Stomach smooth muscle (tissue), 2 donors: ENCODE data around the gene NOS3.

Source experiments
- H3K27ac ChIP-seq: one replicate; pipeline ENCODE4 v1.7.0; 2013; ENCODE audit warnings: mild to moderate bottlenecking, low read length, inconsistent platforms
- H3K27me3 ChIP-seq, 2 donors: one replicate each; pipeline ENCODE4 v1.7.0; 2013; ENCODE audit warnings: low read length in 2 of 2; ENCODE audit not compliant: insufficient read depth in 2 of 2, control insufficient read depth in 1 of 2
- H3K36me3 ChIP-seq, 2 donors: one replicate each; pipeline ENCODE4 v1.7.0; 2013; ENCODE audit warnings: low read length in 2 of 2; ENCODE audit not compliant: control insufficient read depth in 2 of 2, insufficient read depth in 2 of 2
- H3K4me1 ChIP-seq: one replicate; pipeline ENCODE4 v1.7.0; 2013; ENCODE audit warnings: low read length; ENCODE audit not compliant: control insufficient read depth, insufficient read depth
- H3K4me3 ChIP-seq, 2 donors: one replicate each; pipeline ENCODE4 v1.7.0; 2013; ENCODE audit warnings: low read length in 2 of 2
- H3K9ac ChIP-seq, 2 donors: one replicate each; pipeline ENCODE4 v1.7.0; 2013; ENCODE audit warnings: low read length in 2 of 2, mild to moderate bottlenecking in 1 of 2
- H3K9me3 ChIP-seq, 2 donors: one replicate each; pipeline ENCODE4 v1.7.0; 2013; ENCODE audit warnings: low read length in 2 of 2; ENCODE audit not compliant: control insufficient read depth in 2 of 2
- donor health status: healthy.
- donor health status: Pancreatic carcinoma.

NOS3 gene

DNA sequence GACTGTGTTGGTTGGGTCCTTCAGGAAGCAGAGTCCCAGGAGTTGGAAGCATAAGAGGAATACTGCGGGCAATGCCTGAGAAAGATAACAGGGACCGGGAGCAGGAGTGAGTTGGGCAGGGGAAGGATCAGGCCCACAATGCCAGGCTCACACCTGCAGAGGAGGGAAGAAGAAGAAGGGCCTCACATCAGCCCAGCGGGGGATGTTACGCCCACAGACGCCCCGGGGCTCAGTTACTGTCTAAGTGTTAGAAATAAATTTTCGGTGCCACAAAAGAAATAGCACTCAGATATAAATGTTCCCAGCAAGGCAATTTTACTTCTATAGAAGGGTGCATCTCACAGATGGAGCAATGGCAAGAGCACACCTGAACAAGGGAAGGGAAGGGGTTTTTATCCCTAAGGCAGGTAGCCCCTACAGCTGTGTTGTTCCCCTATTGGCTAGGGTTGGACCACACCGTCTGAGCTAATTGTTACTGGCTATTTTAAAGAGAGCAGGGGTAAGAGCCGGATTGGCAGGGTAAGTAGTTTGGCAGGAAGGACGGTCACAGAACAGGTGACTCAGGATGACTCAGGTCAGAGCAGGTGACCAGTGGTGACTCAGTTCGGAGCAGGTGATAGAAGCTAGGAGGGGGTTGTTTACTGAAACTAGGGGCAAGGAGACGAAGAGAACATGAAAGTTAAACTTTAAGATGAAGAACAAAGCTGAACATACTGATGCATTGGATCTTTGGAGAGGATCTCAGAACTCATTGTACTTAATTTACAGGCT, at the start of gene NOS3:
Gene NOS3 (plus strand): TSS at position 602 of the 771 bp plus-strand sequence. CDS start 2,787 bp downstream, outside the sequence.
- H3K27me3 ChIP-seq: no peaks in the 10 kb centered on the region
- H3K36me3 ChIP-seq: no peaks in the 10 kb centered on the region
- H3K4me1 ChIP-seq: peaks cover 26% of the 10 kb centered on the region
- H3K4me3 ChIP-seq: no peak within 1 kb of the TSS
- H3K9ac ChIP-seq: no peak within 1 kb of the TSS
- H3K27ac ChIP-seq: peak within 1 kb of the TSS; percentile 32
- H3K9me3 ChIP-seq: no peaks in the 10 kb centered on the region

DNA sequence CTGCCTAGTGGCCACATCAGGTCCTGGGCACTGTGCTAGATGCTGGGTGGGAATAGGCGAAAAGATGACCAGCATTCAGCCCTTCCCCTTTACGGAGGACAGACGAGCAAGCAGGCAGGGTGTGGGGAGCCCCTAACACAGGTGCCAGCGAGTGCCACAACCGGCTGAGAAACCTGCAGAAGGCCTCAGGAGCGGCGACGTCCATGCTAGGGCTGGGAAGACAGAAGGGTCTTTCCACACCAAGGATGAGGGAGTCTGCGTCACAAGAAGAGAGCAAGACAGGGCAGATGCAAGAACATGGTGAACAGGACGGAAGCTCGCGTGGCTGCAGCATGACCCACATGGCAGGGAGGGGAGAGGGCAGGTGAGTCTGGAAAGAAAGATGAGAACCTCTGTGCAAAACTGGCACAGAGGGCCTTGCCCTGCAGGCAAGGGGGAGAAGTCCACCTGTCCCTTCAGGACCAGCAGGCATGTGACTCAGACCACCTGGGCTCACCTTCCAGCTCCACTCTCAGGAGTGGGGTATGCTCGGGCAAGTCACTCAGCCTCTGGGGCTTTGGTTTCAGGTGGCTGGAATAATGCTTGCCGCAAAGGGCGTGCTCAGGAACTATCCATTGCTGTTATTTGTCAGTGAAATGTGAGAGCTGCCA, 49.3 kb upstream of the NOS3 start:
- Histone ChIP-seq H3K9ac (no peak overlapping the region), H3K27ac (peak overlapping the region; percentile 53), H3K4me1 (peaks cover 56% of the 10 kb centered on the region), H3K9me3 (no peaks in the 10 kb centered on the region), H3K4me3 (no peak overlapping the region), H3K36me3 (peaks cover 2 to 4% of the 10 kb centered on the region in 2 donors), H3K27me3 (no peaks in the 10 kb centered on the region)

DNA sequence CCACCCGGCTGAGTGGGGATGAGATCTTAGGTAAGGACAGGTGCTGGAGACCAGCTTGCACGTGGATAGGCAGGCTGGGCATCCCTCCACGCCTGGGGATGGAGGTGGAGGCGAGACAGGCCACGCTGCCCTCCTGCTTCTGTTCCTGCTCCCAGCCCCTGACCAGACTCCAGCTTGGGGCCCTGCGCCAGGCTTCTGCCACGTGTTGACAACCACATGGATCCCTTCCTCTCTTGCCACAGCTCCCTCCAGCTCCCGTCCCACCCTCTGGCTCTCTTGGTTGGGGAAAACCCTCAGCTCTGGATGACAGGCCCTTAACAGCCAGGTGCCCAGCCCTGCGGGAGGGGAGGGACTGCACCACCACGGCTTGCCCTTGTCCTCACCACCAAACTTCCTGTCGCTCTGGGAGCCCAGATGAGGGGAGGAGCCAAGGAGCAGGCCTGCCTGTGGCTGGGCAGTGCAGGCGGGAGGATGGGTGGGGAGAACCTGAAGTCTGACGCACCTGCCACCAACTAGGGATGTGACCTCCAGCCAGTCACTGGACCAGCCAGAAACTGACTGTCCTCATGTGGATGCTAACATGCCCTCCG, 48.7 kb upstream of the NOS3 start:
- Histone ChIP-seq H3K9ac (no peak overlapping the region), H3K4me3 (no peak overlapping the region), H3K4me1 (peaks cover 59% of the 10 kb centered on the region), H3K36me3 (peaks cover 2 to 4% of the 10 kb centered on the region in 2 donors), H3K27ac (peak overlapping the region; percentile 53), H3K27me3 (no peaks in the 10 kb centered on the region), H3K9me3 (no peaks in the 10 kb centered on the region)

DNA sequence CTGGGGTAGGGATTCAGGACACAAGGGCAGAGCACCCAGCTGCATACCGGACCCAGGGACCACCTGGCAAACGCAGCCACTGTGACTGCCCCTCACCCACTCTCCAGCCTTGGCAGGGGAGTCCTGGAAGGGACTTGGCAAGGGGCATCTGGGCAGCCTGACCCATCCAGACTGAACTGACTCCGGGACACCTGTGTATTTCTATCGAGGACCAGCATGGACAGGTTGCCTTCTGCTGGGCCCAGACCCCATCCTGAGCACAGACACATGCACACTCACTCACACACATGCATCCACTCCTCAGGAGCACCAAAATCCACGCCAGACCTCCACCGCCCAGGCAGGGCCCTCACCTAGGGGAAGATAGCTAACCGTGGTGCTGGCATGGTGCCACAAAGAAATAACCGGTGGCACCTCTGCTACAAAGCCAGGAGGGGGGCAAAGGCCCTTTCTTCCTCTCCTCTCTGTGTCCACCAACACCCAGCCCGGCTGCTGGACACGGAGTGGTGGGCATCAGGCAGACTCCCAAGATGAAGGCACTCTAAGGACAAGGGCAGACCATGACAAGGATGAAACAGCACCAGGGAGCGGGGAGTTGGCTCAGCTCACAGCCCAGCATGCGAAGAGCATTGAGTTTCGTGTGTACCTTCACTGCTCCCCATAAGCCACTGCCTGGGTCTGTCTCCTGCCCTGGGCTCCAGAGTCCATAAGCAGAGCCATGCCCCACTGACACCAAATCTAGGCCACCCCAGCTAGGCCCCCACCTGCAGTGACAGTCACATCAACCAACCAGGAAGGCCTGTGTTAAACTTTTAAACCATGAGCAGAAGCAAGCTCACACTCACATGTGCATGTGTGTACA, 48.0 kb upstream of the NOS3 start:
- H3K27me3 ChIP-seq: no peaks in the 10 kb centered on the region
- H3K36me3 ChIP-seq: peaks cover 2 to 4% of the 10 kb centered on the region in 2 donors
- H3K4me3 ChIP-seq: no peak overlapping the region
- no peaks in the 10 kb centered on the region for H3K9me3 ChIP-seq
- H3K4me1 ChIP-seq: peaks cover 58% of the 10 kb centered on the region
- peak overlapping the region; percentile 53 for H3K27ac ChIP-seq
- H3K9ac ChIP-seq: peak overlapping the region in 1 of 2 donors; percentile 13

DNA sequence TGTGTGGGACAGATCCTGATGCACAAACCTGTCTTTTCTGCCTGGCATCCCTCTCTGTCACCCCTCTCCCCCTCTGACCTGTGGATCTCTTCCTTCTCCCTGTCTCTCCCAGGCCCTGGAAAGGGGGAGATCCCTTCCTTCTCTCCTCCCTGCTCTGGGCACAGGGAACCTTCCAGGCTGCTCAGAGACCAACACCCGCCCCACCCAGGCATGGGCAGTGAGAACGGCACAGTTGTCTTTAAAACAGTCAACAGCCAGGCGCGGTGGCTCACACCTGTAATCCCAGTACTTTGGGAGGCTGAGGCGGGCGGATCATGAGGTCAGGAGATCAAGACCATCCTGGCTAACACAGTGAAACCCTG, 47.4 kb upstream of the NOS3 start:
- H3K27ac ChIP-seq: peak overlapping the region; percentile 53
- H3K27me3 ChIP-seq: no peaks in the 10 kb centered on the region
- H3K4me1 ChIP-seq: peaks cover 55% of the 10 kb centered on the region
- H3K9me3 ChIP-seq: no peaks in the 10 kb centered on the region
- H3K9ac ChIP-seq: peak overlapping the region in 1 of 2 donors; percentile 13
- peaks cover 2 to 4% of the 10 kb centered on the region in 2 donors for H3K36me3 ChIP-seq
- no peak overlapping the region for H3K4me3 ChIP-seq

DNA sequence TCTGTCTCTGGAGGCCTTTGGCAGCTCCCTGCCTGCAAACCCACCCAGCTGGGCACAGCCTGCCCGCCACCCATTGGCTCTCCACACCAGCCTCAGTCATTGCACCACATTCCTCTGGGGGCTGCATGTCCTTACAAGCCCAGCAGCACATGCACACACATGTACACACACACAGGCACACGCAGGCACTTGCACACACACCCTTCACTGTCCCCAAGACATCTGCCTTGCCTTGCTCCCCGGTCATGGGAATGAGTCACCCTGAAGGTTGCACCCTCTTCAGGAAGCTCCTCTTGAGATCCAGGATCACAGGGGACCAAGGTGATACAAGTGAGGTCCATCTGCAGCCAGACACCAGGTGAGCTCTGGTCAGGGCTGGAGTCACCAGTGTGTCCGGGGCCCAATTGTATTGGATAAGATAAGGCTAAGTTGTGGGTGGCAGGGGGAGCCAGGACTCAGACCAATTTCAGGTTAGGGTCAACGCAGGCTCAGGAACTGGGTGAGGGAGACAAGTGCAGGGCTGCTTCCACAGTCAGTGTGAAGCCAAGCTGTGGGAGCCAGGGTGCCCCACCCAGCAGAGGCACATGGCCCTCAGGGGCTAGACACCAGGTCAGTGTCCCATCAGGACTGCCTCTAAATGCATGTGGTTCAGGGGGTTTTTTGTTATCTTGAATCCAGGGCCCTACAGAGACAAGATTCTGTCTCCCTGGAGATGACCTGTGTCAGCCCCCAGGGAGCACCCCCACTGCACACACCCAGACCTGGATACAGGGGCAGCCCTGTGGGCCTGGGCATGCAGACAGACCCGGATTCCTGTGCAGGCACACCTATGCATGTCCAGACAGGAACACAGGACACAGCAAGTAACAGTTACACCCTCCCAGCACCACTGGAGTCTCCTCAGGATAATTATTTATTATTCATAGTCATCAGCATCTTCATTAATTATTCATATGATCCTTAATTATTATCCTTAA, 46.5 kb upstream of the NOS3 start:
- peaks cover 4 to 6% of the 10 kb centered on the region in 2 donors for H3K36me3 ChIP-seq
- H3K9ac ChIP-seq: no peak overlapping the region
- peak overlapping the region; percentile 96 for H3K27ac ChIP-seq
- no peaks in the 10 kb centered on the region for H3K9me3 ChIP-seq
- no peak overlapping the region for H3K4me3 ChIP-seq
- no peaks in the 10 kb centered on the region for H3K27me3 ChIP-seq
- H3K4me1 ChIP-seq: peaks cover 53% of the 10 kb centered on the region

DNA sequence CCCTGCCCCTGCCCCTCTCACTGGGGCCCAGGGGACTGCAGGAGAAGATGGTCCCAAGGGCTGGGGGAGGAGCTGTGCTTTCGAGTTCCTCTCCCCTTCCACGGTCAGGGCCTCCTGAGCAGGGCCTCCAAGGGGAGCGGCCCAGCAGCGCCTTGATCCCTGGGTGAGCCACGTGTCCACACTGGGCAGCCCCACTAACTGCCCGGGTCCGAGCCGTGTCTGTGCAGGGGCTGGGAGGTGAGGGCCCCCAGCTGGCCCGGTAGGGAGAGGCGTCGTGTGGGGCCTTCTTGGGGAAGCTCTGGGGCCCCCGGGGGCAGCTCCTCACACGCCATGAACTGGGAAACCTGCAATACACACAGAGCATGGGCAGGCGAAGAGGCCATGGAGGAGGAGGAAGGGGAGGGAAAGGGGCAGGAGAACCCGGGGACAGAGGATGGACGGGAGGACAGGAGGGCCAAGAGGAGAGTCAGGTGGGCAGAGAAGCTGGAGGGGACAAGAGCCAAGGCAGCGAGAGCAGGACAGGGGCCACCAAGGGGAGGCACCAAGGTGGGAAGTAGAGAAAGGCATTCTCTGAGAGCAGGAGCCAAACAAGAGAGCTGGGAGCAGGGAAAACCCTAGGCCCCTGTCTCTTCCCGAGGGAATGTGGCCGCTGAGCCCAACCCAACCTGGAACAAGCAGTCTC, 45.5 kb upstream of the NOS3 start:
- peaks cover 59% of the 10 kb centered on the region for H3K4me1 ChIP-seq
- no peaks in the 10 kb centered on the region for H3K9me3 ChIP-seq
- H3K27ac ChIP-seq: peak overlapping the region; percentile 96
- H3K9ac ChIP-seq: peak overlapping the region; percentile 55 to 80
- H3K27me3 ChIP-seq: no peaks in the 10 kb centered on the region
- no peak overlapping the region for H3K4me3 ChIP-seq
- H3K36me3 ChIP-seq: peaks cover 8 to 11% of the 10 kb centered on the region in 2 donors

DNA sequence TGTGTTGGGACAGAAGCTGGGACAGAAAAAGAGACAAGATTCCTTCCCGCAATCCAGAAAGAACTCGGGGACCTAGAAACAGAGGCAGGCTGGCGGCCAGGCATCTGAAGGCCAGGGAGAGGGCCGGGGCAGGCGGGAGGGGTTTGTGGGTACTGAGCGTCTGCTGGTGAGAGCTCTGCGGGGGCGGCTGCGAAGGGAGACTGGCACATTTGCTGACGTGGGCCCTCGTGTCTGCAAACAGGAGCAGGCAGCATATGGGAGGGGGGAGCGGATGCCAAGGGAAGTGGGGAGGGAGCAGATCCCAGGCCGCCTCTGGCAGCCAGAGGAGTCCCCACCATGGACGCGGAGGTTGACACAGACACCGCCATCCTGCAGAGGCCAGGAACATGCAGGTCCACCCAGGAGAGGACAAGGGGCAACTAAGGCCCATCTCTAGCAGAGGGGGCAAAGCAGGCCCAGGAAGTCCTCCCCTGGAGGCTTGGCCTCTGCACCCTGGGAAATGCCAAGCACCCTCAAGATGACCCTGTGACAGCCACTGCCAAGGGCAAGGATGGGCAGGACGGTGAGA, 44.9 kb upstream of the NOS3 start:
- Histone ChIP-seq H3K27ac (peak overlapping the region; percentile 96), H3K36me3 (peaks cover 11 to 17% of the 10 kb centered on the region in 2 donors), H3K9ac (peak overlapping the region; percentile 55 to 80), H3K4me1 (peaks cover 57% of the 10 kb centered on the region), H3K4me3 (no peak overlapping the region), H3K9me3 (no peaks in the 10 kb centered on the region), H3K27me3 (no peaks in the 10 kb centered on the region)
